Measurements from ENCODE around the gene VPS26A.

GRCh38 chr10:69214666-69215131 lies 90.7 kb downstream of the VPS26A start:
- TF ChIP-seq CTCF (IDR thresholded peaks at IDR 0.05) (no peak), POLR2AphosphoS5 (IDR thresholded peaks at IDR 0.05) (no peak)

Measured in prostate gland (tissue), 2 donors.